ENCODE data around the gene HIPK3. TPM values are rescaled to one million over a fixed set of nuclear protein-coding genes. Genes with fewer than 3 reads are reported as not detected.

The HIPK3 gene
- 100 to 1,000 TPM; 244 to 362 (median 344) TPM for total RNA-seq

- intact Hi-C loops (cut with DNase I), result loop anchor here (2.0 to 5.0 kb wide), 2 partner anchors 75 to 91 kb away; no protein-coding TSS in a partner anchor
- Histone ChIP-seq H3K36me3 (no peaks in the 10 kb centered on the region), H3K9me3 (no peaks in the 10 kb centered on the region), H3K27me3 (no peaks in the 10 kb centered on the region), H3K4me1 (peaks cover 21 to 39% (median 38%) of the 10 kb centered on the region in 4 donors), H3K27ac (replicated peaks in 1 of 4) (peak within 1 kb of the TSS; percentile 96 to 100 (median 100)), H3K4me3 (peak within 1 kb of the TSS; percentile 81 to 99 (median 90))
- TF ChIP-seq POLR2A (IDR thresholded peaks at IDR 0.05; ENCODE audit: low read depth), result peak; percentile 83
- no peak for TF ChIP-seq EP300 (IDR thresholded peaks at IDR 0.05)
- TF ChIP-seq CTCF (IDR thresholded peaks at IDR 0.05), result peak; percentile 5 to 57 (median 51)
- peak; percentile 57 to 88 for TF ChIP-seq POLR2AphosphoS5 (IDR thresholded peaks at IDR 0.05)
- DNase-seq (ENCODE audit: extremely low spot score), result peak; percentile 93
- WGBS, result no CpG with 5 or more reads among the region's 85 CpGs
Measured at GRCh38 chr11:33257160-33257896, at the start of gene HIPK3. TSS of gene HIPK3 (plus strand) at chr11:33257381.

DNA sequence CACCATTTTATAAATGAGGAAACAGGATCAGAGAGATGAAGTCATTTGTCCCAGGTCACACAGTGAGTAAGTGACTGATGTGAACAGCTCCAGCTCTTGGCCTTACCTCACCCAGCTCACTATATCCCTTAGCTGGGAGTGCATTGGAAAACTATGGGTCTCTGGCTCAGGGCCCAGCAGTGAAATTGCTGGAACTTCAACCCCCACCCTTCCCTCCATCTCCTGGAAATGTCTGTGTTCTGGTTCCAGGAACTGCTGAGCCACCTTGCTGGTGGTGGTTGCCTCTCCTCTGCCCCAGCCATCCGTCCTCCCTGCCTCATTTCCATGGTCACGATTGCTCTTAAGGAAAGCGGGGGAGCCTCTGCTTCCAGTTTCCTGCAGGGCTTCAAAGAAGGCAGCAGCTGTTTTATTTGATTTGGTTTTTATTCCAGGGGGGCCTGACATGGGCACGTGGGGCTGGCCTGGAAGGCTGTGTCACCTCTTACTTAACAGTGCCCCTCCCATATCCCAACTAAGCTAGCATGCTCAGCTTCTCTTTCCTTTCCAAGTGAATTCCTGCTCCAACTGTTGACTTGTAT, 49.7 kb upstream of the HIPK3 start:
- no peak overlapping the region for H3K4me3 ChIP-seq
- TF ChIP-seq POLR2A (IDR thresholded peaks at IDR 0.05; ENCODE audit: low read depth), result no peak
- no peak for TF ChIP-seq CTCF (IDR thresholded peaks at IDR 0.05)
- TF ChIP-seq EP300 (IDR thresholded peaks at IDR 0.05), result peak; percentile 56
- no peak for TF ChIP-seq POLR2AphosphoS5 (IDR thresholded peaks at IDR 0.05)
- intact Hi-C loops (cut with DNase I), result no loop called here
- no peak for DNase-seq (ENCODE audit: extremely low spot score)
- peak overlapping the region in 3 of 4 donors; percentile 7 to 20 (median 16) for H3K27ac ChIP-seq (replicated peaks in 1 of 4)
- WGBS, result 30% methylated on average over 4 of the region's 4 CpGs
- H3K36me3 ChIP-seq, result no peaks in the 10 kb centered on the region
- H3K27me3 ChIP-seq, result no peaks in the 10 kb centered on the region
- peaks cover 5 to 9% (median 9%) of the 10 kb centered on the region in 4 donors for H3K4me1 ChIP-seq
- H3K9me3 ChIP-seq, result no peaks in the 10 kb centered on the region

DNA sequence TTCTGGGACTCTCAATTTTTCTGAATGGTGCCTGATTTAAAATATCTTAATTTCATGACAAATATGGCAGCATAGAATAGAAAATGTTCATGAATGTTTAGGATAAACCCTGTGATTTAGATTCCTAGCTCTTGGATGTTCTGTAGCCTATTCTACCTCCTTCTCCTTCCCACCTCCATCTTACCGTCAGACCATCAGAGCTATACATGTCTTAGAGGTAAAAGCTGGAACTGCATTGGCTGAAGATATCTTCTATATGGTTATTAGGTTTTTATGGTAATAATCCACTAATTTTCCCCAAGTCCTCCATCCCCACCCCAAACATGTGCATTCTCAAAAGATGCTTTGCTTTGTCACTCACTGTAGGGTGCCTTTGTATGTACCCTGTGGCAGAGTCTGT, 49.0 kb upstream of the HIPK3 start:
- Histone ChIP-seq H3K36me3 (no peaks in the 10 kb centered on the region), H3K27me3 (no peaks in the 10 kb centered on the region), H3K4me3 (no peak overlapping the region), H3K27ac (replicated peaks in 1 of 4) (peak overlapping the region in 3 of 4 donors; percentile 7 to 20 (median 16)), H3K9me3 (no peaks in the 10 kb centered on the region), H3K4me1 (peaks cover 5 to 9% (median 9%) of the 10 kb centered on the region in 4 donors)
- DNase-seq (ENCODE audit: extremely low spot score), result no peak
- intact Hi-C loops (cut with DNase I), result no loop called here
- WGBS, result 86% methylated on average over 1 of the region's 1 CpG
- TF ChIP-seq POLR2A (IDR thresholded peaks at IDR 0.05; ENCODE audit: low read depth), result no peak
- no peak for TF ChIP-seq POLR2AphosphoS5 (IDR thresholded peaks at IDR 0.05)
- TF ChIP-seq EP300 (IDR thresholded peaks at IDR 0.05), result no peak
- TF ChIP-seq CTCF (IDR thresholded peaks at IDR 0.05), result no peak

- peaks cover 5 to 9% (median 9%) of the 10 kb centered on the region in 4 donors for H3K4me1 ChIP-seq
- intact Hi-C loops (cut with DNase I), result no loop called here
- no peaks in the 10 kb centered on the region for H3K36me3 ChIP-seq
- DNase-seq (ENCODE audit: extremely low spot score), result no peak
- H3K27ac ChIP-seq (replicated peaks in 1 of 4), result no peak overlapping the region
- no peaks in the 10 kb centered on the region for H3K9me3 ChIP-seq
- H3K4me3 ChIP-seq, result no peak overlapping the region
- no peaks in the 10 kb centered on the region for H3K27me3 ChIP-seq
- 64% methylated on average over 3 of the region's 3 CpGs for WGBS
- no peak for TF ChIP-seq EP300 (IDR thresholded peaks at IDR 0.05)
- TF ChIP-seq POLR2AphosphoS5 (IDR thresholded peaks at IDR 0.05), result no peak
- no peak for TF ChIP-seq POLR2A (IDR thresholded peaks at IDR 0.05; ENCODE audit: low read depth)
- no peak for TF ChIP-seq CTCF (IDR thresholded peaks at IDR 0.05)
Measured at GRCh38 chr11:33211153-33211552, 46.0 kb upstream of the HIPK3 start.

All from esophagus muscularis mucosa (tissue), 4 donors.